K562 (cell line): ENCODE results near the gene MLST8. TPM values are rescaled to one million over a fixed set of nuclear protein-coding genes. Genes with fewer than 3 reads are reported as not detected.

Source experiments
- CBFA2T3 ChIP-seq: fragments of 450-650 bp; IDR thresholded peaks from 2 replicates; pipeline ENCODE4 v1.6.1; 2017
- DPF2 ChIP-seq: fragments of 450-650 bp; IDR thresholded peaks from 2 replicates; pipeline ENCODE4 v1.6.1; 2016
- E2F8 ChIP-seq: fragments of 450-650 bp; IDR thresholded peaks from 2 replicates; pipeline ENCODE4 v1.7.1; 2018; ENCODE audit warnings: mild to moderate bottlenecking, low read depth; ENCODE audit not compliant: partially characterized antibody
- ELF1 ChIP-seq: fragments of 200-800 bp; sonication (Bioruptor generic); IDR thresholded peaks from 2 replicates; pipeline ENCODE4 v1.6.1; 2016; ENCODE audit warnings: missing genetic modification characterization, missing compliant biosample characterization
- EP300 ChIP-seq: IDR thresholded peaks from 2 replicates; pipeline ENCODE4 v1.6.1; 2012; ENCODE audit warnings: low read length, improper control_type of control experiment
- MTA1 ChIP-seq: fragments of 450-650 bp; IDR thresholded peaks from 2 replicates; pipeline ENCODE4 v1.6.1; 2017; ENCODE audit warnings: borderline replicate concordance
- PHB ChIP-seq: fragments of 250-450 bp; sonication (Bioruptor Pico); IDR thresholded peaks from 2 replicates; pipeline ENCODE4 v1.5.0; 2021
- SMAD3 ChIP-seq: fragments of 450-650 bp; formaldehyde crosslinking; conservative IDR thresholded peaks from 2 replicates; pipeline ENCODE4 v1.4.0; 2020; ENCODE audit warnings: mild to moderate bottlenecking
- ZBTB7A ChIP-seq: IDR thresholded peaks from 2 replicates; pipeline ENCODE4 v1.6.1; 2011; ENCODE audit warnings: low read depth, mild to moderate bottlenecking, low read length, moderate library complexity, borderline replicate concordance; ENCODE audit not compliant: control insufficient read depth
- polyA plus RNA-seq, 8 experiments: library from polyadenylated mRNA; depleted of rRNA in 4 of 8; stranded (reverse) in 5 of 8; unstranded in 3 of 8; fragments of >200 nt; fragmentation: Nextera tagmentation in 2 of 8; fragmentation: Illumina TruSeq in 1 of 8; extraction: Ambion mirVana in 2 of 8; extraction: Trizol in 1 of 8; gene quantifications; 2 replicates each; pipeline versions ENCODE4 v1.2.1 to v1.2.3, GENCODE V29; 2011 to 2014; ENCODE audit warnings: inconsistent platforms in 1 of 8, missing spikeins in 1 of 8
- total RNA-seq, 7 experiments: library from RNA; depleted of rRNA in 6 of 7; stranded (reverse); fragments of >200 nt in 6 of 7; fragmentation: Illumina TruSeq in 2 of 7; extraction: Trizol in 2 of 7; gene quantifications; 2 replicates each; pipeline versions ENCODE4 v1.2.1 to v1.2.3, GENCODE V29; 2011 to 2021; ENCODE audit warnings: low replicate concordance in 1 of 7
- TF ChIP-seq, protein P1 (sequence below): IDR thresholded peaks from 3 replicates; pipeline ENCODE4 v1.6.1; 2011; ENCODE audit warnings: borderline replicate concordance, mild to moderate bottlenecking, moderate library complexity; ENCODE audit not compliant: insufficient read length; ENCODE audit errors: extremely low read depth
- TF ChIP-seq, protein P2 (sequence below): fragments of 200-800 bp; sonication (Bioruptor generic); IDR thresholded peaks from 2 replicates; pipeline ENCODE4 v1.6.1; 2016; ENCODE audit warnings: missing genetic modification characterization, missing compliant biosample characterization
- TF ChIP-seq, protein P3 (sequence below): fragments of 250-450 bp; sonication (Bioruptor Pico); IDR thresholded peaks from 2 replicates; pipeline ENCODE4 v1.4.0; 2020; ENCODE audit warnings: mild to moderate bottlenecking, moderate library complexity

Gene MLST8
- total and polyA plus RNA-seq, 9 of the 15 experiments (the other 6 are each of a cell fraction or from before 2014, with no cell fraction given), result 1.5 to 116 (median 43.3) TPM

GRCh38 chr16:2236337-2237101, 31.3 kb downstream of the MLST8 start, which contains the start of gene DNASE1L2 (continued):
- TF ChIP-seq, protein P1, sequence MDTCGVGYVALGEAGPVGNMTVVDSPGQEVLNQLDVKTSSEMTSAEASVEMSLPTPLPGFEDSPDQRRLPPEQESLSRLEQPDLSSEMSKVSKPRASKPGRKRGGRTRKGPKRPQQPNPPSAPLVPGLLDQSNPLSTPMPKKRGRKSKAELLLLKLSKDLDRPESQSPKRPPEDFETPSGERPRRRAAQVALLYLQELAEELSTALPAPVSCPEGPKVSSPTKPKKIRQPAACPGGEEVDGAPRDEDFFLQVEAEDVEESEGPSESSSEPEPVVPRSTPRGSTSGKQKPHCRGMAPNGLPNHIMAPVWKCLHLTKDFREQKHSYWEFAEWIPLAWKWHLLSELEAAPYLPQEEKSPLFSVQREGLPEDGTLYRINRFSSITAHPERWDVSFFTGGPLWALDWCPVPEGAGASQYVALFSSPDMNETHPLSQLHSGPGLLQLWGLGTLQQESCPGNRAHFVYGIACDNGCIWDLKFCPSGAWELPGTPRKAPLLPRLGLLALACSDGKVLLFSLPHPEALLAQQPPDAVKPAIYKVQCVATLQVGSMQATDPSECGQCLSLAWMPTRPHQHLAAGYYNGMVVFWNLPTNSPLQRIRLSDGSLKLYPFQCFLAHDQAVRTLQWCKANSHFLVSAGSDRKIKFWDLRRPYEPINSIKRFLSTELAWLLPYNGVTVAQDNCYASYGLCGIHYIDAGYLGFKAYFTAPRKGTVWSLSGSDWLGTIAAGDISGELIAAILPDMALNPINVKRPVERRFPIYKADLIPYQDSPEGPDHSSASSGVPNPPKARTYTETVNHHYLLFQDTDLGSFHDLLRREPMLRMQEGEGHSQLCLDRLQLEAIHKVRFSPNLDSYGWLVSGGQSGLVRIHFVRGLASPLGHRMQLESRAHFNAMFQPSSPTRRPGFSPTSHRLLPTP, result no peak
- TF ChIP-seq MTA1 (no peak), ELF1 (tag) (no peak), ZBTB7A (peak; percentile 7; the same call in 1 of the 2 replicates), SMAD3 (CRISPR knock-in tag) (no peak), DPF2 (no peak), EP300 (no peak), CBFA2T3 (no peak), PHB (CRISPR knock-in tag) (no peak), E2F8 (no peak)
- TF ChIP-seq, protein P2, sequence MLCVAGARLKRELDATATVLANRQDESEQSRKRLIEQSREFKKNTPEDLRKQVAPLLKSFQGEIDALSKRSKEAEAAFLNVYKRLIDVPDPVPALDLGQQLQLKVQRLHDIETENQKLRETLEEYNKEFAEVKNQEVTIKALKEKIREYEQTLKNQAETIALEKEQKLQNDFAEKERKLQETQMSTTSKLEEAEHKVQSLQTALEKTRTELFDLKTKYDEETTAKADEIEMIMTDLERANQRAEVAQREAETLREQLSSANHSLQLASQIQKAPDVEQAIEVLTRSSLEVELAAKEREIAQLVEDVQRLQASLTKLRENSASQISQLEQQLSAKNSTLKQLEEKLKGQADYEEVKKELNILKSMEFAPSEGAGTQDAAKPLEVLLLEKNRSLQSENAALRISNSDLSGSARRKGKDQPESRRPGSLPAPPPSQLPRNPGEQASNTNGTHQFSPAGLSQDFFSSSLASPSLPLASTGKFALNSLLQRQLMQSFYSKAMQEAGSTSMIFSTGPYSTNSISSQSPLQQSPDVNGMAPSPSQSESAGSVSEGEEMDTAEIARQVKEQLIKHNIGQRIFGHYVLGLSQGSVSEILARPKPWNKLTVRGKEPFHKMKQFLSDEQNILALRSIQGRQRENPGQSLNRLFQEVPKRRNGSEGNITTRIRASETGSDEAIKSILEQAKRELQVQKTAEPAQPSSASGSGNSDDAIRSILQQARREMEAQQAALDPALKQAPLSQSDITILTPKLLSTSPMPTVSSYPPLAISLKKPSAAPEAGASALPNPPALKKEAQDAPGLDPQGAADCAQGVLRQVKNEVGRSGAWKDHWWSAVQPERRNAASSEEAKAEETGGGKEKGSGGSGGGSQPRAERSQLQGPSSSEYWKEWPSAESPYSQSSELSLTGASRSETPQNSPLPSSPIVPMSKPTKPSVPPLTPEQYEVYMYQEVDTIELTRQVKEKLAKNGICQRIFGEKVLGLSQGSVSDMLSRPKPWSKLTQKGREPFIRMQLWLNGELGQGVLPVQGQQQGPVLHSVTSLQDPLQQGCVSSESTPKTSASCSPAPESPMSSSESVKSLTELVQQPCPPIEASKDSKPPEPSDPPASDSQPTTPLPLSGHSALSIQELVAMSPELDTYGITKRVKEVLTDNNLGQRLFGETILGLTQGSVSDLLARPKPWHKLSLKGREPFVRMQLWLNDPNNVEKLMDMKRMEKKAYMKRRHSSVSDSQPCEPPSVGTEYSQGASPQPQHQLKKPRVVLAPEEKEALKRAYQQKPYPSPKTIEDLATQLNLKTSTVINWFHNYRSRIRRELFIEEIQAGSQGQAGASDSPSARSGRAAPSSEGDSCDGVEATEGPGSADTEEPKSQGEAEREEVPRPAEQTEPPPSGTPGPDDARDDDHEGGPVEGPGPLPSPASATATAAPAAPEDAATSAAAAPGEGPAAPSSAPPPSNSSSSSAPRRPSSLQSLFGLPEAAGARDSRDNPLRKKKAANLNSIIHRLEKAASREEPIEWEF (CRISPR knock-in tag), result no peak
- TF ChIP-seq, protein P3, sequence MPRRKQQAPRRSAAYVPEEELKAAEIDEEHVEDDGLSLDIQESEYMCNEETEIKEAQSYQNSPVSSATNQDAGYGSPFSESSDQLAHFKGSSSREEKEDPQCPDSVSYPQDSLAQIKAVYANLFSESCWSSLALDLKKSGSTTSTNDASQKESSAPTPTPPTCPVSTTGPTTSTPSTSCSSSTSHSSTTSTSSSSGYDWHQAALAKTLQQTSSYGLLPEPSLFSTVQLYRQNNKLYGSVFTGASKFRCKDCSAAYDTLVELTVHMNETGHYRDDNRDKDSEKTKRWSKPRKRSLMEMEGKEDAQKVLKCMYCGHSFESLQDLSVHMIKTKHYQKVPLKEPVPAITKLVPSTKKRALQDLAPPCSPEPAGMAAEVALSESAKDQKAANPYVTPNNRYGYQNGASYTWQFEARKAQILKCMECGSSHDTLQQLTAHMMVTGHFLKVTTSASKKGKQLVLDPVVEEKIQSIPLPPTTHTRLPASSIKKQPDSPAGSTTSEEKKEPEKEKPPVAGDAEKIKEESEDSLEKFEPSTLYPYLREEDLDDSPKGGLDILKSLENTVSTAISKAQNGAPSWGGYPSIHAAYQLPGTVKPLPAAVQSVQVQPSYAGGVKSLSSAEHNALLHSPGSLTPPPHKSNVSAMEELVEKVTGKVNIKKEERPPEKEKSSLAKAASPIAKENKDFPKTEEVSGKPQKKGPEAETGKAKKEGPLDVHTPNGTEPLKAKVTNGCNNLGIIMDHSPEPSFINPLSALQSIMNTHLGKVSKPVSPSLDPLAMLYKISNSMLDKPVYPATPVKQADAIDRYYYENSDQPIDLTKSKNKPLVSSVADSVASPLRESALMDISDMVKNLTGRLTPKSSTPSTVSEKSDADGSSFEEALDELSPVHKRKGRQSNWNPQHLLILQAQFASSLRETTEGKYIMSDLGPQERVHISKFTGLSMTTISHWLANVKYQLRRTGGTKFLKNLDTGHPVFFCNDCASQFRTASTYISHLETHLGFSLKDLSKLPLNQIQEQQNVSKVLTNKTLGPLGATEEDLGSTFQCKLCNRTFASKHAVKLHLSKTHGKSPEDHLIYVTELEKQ, result no peak
